ENCODE measurements around the gene DOK7.
A peak's percentile ranks its signal among the peaks of the same experiment; 100 is the strongest.

Gene DOK7

GRCh38 chr4:3462790-3463415 is at the start of gene DOK7:
TSS of gene DOK7 (plus strand) at chr4:3463306. CDS start at chr4:3463376, 70 bp downstream.
- no peak for DNase-seq (ENCODE audit: low spot score)

- no peak for DNase-seq (ENCODE audit: low spot score)
These were observed 49.3 kb upstream of the DOK7 start for GRCh38 chr4:3413675-3414420.

GRCh38 chr4:3414421-3415279 is 48.5 kb upstream of the DOK7 start:
- no peak for DNase-seq (ENCODE audit: low spot score)

- no peak for DNase-seq (ENCODE audit: low spot score)
These were observed 47.5 kb upstream of the DOK7 start for GRCh38 chr4:3415471-3416141.

GRCh38 chr4:3416270-3416669 is 46.8 kb upstream of the DOK7 start:
- no peak for DNase-seq (ENCODE audit: low spot score)

- DNase-seq (ENCODE audit: low spot score), result no peak
These were observed 46.3 kb upstream of the DOK7 start for GRCh38 chr4:3416821-3417221.

- DNase-seq (ENCODE audit: low spot score), result no peak
These were observed 45.7 kb upstream of the DOK7 start for GRCh38 chr4:3417448-3417847.

GRCh38 chr4:3418029-3418762 is 44.9 kb upstream of the DOK7 start:
- DNase-seq (ENCODE audit: low spot score), result peak; percentile 63

GRCh38 chr4:3419836-3420605 is 43.1 kb upstream of the DOK7 start:
- DNase-seq (ENCODE audit: low spot score), result no peak

- DNase-seq (ENCODE audit: low spot score), result no peak
These were observed 42.5 kb upstream of the DOK7 start for GRCh38 chr4:3420606-3420955.

- DNase-seq (ENCODE audit: low spot score), result no peak
These were observed 42.1 kb upstream of the DOK7 start for GRCh38 chr4:3420956-3421355.

GRCh38 chr4:3421470-3421869 is 41.6 kb upstream of the DOK7 start:
- DNase-seq (ENCODE audit: low spot score), result no peak

- DNase-seq (ENCODE audit: low spot score), result no peak
These were observed 40.8 kb upstream of the DOK7 start for GRCh38 chr4:3422241-3422801.

GRCh38 chr4:3422808-3423297 is 40.3 kb upstream of the DOK7 start:
- DNase-seq (ENCODE audit: low spot score), result no peak

GRCh38 chr4:3423406-3423805 is 39.7 kb upstream of the DOK7 start:
- no peak for DNase-seq (ENCODE audit: low spot score)

- no peak for DNase-seq (ENCODE audit: low spot score)
These were observed 39.2 kb upstream of the DOK7 start for GRCh38 chr4:3423952-3424351.

- no peak for DNase-seq (ENCODE audit: low spot score)
These were observed 38.5 kb upstream of the DOK7 start for GRCh38 chr4:3424522-3425095.

GRCh38 chr4:3426465-3427133 is 36.5 kb upstream of the DOK7 start:
- DNase-seq (ENCODE audit: low spot score), result no peak

- no peak for DNase-seq (ENCODE audit: low spot score)
These were observed 36.0 kb upstream of the DOK7 start for GRCh38 chr4:3427134-3427476.

Data from D341Med (cell line).